Measurements from ENCODE around the gene DPY19L3.
"Not testable (repeated sequence)": the region's sequence is repeated elsewhere in the genome, so short reads cannot be mapped to it uniquely, and the experiment has no call there.

Gene DPY19L3

DNA sequence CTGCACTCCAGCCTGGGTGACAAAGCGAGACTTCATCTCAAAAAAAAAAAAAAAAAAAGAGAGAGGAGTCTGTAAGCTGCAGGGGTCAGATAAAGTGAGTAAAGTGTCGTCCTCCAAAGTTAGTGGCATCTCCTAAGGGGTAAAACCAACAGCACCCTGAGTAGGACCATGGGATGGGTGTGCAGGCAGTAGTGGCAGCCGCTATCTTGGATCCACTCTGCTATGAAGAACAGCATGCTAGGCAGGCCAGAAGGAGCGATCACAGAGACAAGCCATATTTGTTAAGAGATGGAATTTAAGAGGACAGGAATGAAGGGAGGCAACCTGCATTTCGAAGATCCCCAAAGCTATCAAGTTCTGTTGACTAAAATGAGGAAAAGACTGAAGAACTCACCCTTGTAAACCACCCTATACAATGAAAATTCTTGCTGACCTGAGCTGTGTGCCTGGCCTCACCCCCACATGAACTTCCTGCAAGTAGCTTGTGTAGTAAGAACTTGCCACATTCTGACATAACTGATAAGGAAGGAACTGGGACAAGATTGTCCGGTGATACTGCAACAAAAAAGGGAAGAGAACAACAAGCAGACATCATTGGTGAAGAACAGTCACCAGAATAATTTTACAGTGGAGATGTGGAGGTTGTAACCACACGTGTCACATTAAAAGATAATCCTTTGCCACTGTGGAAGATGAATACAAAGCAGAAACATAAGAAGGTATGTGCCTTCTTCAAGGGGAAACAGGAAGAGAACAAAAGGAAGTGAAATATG, 16.2 kb downstream of the DPY19L3 start:
- Histone ChIP-seq H3K9me3 (ENCODE audit: insufficient read depth, low read length) (no peaks in the 10 kb centered on the region), H3K36me3 (ENCODE audit: low read length) (peaks cover 3% of the 10 kb centered on the region; the same call in 1 of the 2 replicates), H3K27me3 (ENCODE audit: low read length) (no peaks in the 10 kb centered on the region), H2AFZ (ENCODE audit: low read depth, low read length, severe bottlenecking) (no peak overlapping the region), H4K20me1 (ENCODE audit: low read depth, low read length) (peaks cover 4% of the 10 kb centered on the region; the same call in 1 of the 2 replicates), H3K27ac (ENCODE audit: low read depth, low read length) (peak overlapping the region; percentile 60), H3K79me2 (ENCODE audit: insufficient read depth, low read length) (no peaks in the 10 kb centered on the region), H3K4me3 (ENCODE audit: insufficient read depth, low read length, poor library complexity, severe bottlenecking) (no peak overlapping the region), H3K9me2 (replicated peaks; ENCODE audit: insufficient read depth, low read length) (no peaks in the 10 kb centered on the region), H3K4me2 (ENCODE audit: low read depth, low read length, poor library complexity, severe bottlenecking) (peak overlapping the region; percentile 29), H3F3A (ENCODE audit: insufficient read depth) (no peaks in the 10 kb centered on the region), H3K9ac (ENCODE audit: low read length) (peak overlapping the region; percentile 14; the same call in 1 of the 2 replicates)
- TF ChIP-seq, protein P1, sequence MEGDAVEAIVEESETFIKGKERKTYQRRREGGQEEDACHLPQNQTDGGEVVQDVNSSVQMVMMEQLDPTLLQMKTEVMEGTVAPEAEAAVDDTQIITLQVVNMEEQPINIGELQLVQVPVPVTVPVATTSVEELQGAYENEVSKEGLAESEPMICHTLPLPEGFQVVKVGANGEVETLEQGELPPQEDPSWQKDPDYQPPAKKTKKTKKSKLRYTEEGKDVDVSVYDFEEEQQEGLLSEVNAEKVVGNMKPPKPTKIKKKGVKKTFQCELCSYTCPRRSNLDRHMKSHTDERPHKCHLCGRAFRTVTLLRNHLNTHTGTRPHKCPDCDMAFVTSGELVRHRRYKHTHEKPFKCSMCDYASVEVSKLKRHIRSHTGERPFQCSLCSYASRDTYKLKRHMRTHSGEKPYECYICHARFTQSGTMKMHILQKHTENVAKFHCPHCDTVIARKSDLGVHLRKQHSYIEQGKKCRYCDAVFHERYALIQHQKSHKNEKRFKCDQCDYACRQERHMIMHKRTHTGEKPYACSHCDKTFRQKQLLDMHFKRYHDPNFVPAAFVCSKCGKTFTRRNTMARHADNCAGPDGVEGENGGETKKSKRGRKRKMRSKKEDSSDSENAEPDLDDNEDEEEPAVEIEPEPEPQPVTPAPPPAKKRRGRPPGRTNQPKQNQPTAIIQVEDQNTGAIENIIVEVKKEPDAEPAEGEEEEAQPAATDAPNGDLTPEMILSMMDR (IDR thresholded peaks at IDR 0.05; ENCODE audit: insufficient read depth, low read length, poor library complexity, severe bottlenecking) = no peak
- TF ChIP-seq EZH2phosphoT487 (conservative IDR thresholded peaks at IDR 0.05; ENCODE audit: low read length) = no peak

DNA sequence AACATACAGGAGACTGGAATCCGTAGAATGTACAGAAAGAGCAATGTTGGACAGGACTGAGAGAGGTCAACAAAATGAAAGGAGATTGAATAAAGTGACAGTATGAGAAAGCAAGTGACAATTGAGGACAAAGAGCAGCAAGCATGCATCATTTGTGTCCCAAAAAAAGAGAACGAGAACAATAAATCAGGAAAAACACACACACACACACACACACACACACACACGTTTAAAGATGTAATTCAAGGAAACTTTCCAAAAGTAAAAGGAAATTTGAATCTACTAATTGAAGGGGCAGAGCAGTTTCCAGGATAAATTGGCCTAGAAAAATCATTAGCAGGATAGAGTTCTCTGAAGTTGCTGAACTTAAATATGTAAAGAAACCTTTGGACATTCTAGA, 16.9 kb downstream of the DPY19L3 start:
- Histone ChIP-seq H3K79me2 (ENCODE audit: insufficient read depth, low read length) (no peaks in the 10 kb centered on the region), H3K9ac (ENCODE audit: low read length) (peak overlapping the region; percentile 14; the same call in 1 of the 2 replicates)

DNA sequence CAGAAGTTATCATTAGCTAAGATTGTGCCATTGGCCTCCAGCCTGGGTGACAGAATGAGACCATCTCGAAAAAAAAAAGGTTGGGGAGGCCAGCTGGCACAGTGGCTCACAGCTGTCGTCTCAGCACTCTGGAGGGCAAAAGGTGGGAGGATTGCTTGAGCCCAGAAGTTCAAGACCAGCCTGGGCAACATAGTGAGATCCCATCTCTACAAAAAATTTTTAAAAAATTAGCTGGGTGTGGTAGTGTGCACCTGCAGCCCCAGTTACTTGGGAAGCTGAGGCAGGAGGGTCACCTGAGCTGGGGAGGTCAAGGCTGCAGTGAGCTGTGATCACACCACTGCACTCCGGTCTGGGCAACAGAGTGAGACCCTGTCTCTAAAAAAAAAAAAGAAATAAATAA, 18.4 kb downstream of the DPY19L3 start:
- H3K9me2 ChIP-seq (replicated peaks; ENCODE audit: insufficient read depth, low read length); H3F3A ChIP-seq (ENCODE audit: insufficient read depth); H3K79me2 ChIP-seq (ENCODE audit: insufficient read depth, low read length); H3K27ac ChIP-seq (ENCODE audit: low read depth, low read length); H3K36me3 ChIP-seq (ENCODE audit: low read length); H4K20me1 ChIP-seq (ENCODE audit: low read depth, low read length); H3K4me3 ChIP-seq (ENCODE audit: insufficient read depth, low read length, poor library complexity, severe bottlenecking); H2AFZ ChIP-seq (ENCODE audit: low read depth, low read length, severe bottlenecking); H3K4me2 ChIP-seq (ENCODE audit: low read depth, low read length, poor library complexity, severe bottlenecking); H3K27me3 ChIP-seq (ENCODE audit: low read length); H3K9ac ChIP-seq (ENCODE audit: low read length); H3K9me3 ChIP-seq (ENCODE audit: insufficient read depth, low read length): not testable (repeated sequence)

More for the DNA sequence above, 16.9 kb downstream of the DPY19L3 start:
- Histone ChIP-seq H3K36me3 (ENCODE audit: low read length) (peaks cover 3% of the 10 kb centered on the region; the same call in 1 of the 2 replicates), H3K4me2 (ENCODE audit: low read depth, low read length, poor library complexity, severe bottlenecking) (peak overlapping the region; percentile 29), H3K27ac (ENCODE audit: low read depth, low read length) (peak overlapping the region; percentile 60; the same call in 1 of the 2 replicates), H3F3A (ENCODE audit: insufficient read depth) (no peaks in the 10 kb centered on the region), H3K27me3 (ENCODE audit: low read length) (no peaks in the 10 kb centered on the region), H4K20me1 (ENCODE audit: low read depth, low read length) (peaks cover 4% of the 10 kb centered on the region; the same call in 1 of the 2 replicates), H3K4me3 (ENCODE audit: insufficient read depth, low read length, poor library complexity, severe bottlenecking) (no peak overlapping the region), H3K9me2 (replicated peaks; ENCODE audit: insufficient read depth, low read length) (no peaks in the 10 kb centered on the region), H3K9me3 (ENCODE audit: insufficient read depth, low read length) (no peaks in the 10 kb centered on the region), H2AFZ (ENCODE audit: low read depth, low read length, severe bottlenecking) (no peak overlapping the region)
- TF ChIP-seq EZH2phosphoT487 (conservative IDR thresholded peaks at IDR 0.05; ENCODE audit: low read length) = no peak
- TF ChIP-seq, protein P1 (IDR thresholded peaks at IDR 0.05; ENCODE audit: insufficient read depth, low read length, poor library complexity, severe bottlenecking) = no peak

DNA sequence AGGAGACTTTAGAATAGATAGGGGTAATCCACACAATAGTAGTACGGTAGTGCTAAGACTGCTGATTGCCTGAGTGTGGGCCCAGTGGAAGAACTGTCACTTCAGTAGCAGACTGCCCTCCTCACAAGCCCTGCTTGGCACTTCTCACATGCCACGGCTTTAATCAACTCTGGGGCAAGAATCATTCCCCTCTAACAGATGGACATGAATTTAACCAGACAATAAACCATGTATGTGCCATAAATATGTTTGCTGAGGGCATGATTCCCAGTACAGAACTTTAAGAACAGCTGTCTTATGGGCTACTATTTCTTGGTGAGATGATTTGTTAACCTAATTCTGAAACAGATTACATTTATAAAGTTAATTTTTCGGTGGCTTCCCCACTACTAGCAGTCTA, 22.0 kb downstream of the DPY19L3 start:
- no peaks in the 10 kb centered on the region for H3K9me2 ChIP-seq (replicated peaks; ENCODE audit: insufficient read depth, low read length)
- no peak overlapping the region for H2AFZ ChIP-seq (ENCODE audit: low read depth, low read length, severe bottlenecking)
- H3K4me2 ChIP-seq (ENCODE audit: low read depth, low read length, poor library complexity, severe bottlenecking) = no peak overlapping the region
- H3K4me3 ChIP-seq (ENCODE audit: insufficient read depth, low read length, poor library complexity, severe bottlenecking) = no peak overlapping the region
- H3F3A ChIP-seq (ENCODE audit: insufficient read depth) = no peaks in the 10 kb centered on the region
- H3K79me2 ChIP-seq (ENCODE audit: insufficient read depth, low read length) = no peaks in the 10 kb centered on the region
- H4K20me1 ChIP-seq (ENCODE audit: low read depth, low read length) = no peaks in the 10 kb centered on the region
- no peaks in the 10 kb centered on the region for H3K27me3 ChIP-seq (ENCODE audit: low read length)
- H3K27ac ChIP-seq (ENCODE audit: low read depth, low read length) = no peak overlapping the region
- no peaks in the 10 kb centered on the region for H3K36me3 ChIP-seq (ENCODE audit: low read length)
- TF ChIP-seq EZH2phosphoT487 (conservative IDR thresholded peaks at IDR 0.05; ENCODE audit: low read length) = no peak
- TF ChIP-seq, protein P1 (IDR thresholded peaks at IDR 0.05; ENCODE audit: insufficient read depth, low read length, poor library complexity, severe bottlenecking) = no peak
- no peak overlapping the region for H3K9ac ChIP-seq (ENCODE audit: low read length)
- no peaks in the 10 kb centered on the region for H3K9me3 ChIP-seq (ENCODE audit: insufficient read depth, low read length)

Data from SU-DHL-6 (cell line).